HPDE6-E6E7 (cell line): ENCODE results near the gene DSCAML1.

Source experiments
- DNase-seq: peaks from one replicate; pipeline ENCODE4 v3.0.0; 2011; ENCODE audit warnings: missing footprints; ENCODE audit errors: extremely low spot score

The DSCAML1 gene

DNA sequence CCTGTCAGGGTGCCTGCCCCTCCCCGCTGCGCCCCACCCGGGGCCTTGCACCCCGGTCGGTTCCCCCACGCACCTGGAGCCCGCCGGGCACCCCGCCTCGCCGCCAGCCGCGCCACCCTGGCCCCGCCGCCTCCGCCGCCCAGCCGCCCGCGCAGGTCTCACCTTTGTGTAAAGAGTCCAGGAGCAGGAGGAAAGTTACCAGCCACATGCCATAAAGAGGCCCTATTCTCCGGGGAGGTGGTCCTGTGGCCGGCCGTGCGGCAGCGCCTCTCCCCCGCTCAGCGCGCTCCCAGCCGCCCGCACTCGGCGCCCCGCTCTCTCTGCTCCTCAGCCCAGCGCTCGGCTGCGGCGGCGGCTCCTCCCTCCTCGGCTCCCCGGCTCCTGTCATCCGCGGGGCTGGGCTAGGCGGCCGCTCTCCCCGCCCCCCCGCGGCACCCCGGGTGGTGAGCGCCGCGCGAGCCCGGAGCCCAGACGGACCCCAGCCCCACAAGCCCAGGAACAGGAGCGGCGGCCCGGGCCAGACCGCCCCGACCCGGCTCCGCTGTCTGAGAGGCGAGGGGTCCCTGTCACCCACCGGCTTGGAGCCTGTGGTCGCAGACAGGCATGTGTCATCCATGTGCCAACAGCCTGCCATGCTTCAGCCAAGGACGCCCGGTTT, at the start of gene DSCAML1:
DSCAML1 (minus strand) TSS at position 345 of the 658 bp plus-strand sequence; CDS start at position 208, 137 bp downstream.
- DNase-seq = no peak

DNA sequence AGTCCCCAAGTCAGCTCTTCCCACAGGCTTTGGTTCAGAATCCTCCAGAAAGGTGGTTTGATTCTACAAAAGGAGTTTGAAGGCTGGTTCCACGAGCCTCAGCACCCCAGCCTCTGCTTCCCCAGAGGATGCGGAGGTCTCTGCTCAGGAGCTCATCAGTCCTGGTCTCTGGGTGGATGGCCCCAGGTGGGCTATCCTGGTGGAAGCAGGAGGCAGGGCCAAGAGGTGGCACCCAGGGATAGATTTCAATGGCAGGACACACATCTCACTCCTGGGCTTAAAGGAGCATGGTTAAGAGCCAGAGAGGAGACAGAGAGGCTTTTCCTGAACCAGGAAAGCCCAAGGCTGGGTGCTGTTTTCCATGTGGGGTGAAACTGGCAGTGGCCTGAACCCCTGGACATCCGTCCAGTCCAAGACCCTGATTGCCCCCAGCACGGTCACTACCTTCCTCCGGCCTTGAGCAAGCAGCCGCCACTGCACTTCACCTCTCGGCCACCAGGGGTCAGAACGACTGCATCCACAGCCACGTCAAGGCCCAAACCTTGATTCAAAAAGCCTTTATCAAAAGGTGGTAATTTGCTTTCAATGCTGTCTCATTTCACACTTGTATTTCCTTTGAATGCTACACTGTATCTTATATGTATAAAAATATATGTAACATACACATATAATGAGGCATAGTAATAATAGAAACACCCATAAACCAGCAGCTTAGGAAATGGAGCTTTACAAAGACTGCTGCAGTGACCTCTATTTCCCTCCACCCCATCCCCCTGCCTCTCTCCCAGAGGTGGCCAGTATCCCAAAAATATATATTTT, 46.9 kb upstream of the DSCAML1 start:
- DNase-seq = peak; percentile 36

GRCh38 chr11:117842131-117842941, 45.3 kb upstream of the DSCAML1 start:
- no peak for DNase-seq

DNA sequence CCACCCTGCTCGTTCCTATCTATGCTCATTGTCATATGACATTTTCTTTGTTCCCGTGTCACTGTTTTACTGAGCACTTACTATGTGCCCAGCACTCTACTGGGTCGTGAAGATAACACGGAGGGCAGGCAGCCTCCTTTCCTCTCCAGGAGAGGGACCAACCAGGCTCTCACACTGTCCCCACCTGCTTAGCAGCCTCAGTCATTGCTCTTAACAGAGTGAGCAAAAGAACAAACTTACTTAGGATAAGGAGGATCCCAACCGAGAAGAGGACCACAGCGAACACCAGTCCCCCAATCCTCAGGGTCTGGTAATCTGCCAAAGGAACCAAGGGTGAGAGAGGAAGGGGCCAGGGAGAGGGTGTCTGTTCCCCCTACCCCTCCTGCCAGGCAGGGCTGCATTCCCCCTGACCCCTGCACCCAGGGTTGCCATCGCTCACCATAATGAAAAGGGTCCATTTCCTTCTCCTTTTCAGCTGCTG, 44.6 kb upstream of the DSCAML1 start:
- DNase-seq = no peak

GRCh38 chr11:117840881-117841550, 44.0 kb upstream of the DSCAML1 start:
- no peak for DNase-seq

- DNase-seq = no peak
Observed at GRCh38 chr11:117839936-117840813, 43.2 kb upstream of the DSCAML1 start.

- DNase-seq = no peak
Observed at GRCh38 chr11:117839380-117839881, 42.4 kb upstream of the DSCAML1 start.

GRCh38 chr11:117838901-117839300, 41.9 kb upstream of the DSCAML1 start:
- no peak for DNase-seq

DNA sequence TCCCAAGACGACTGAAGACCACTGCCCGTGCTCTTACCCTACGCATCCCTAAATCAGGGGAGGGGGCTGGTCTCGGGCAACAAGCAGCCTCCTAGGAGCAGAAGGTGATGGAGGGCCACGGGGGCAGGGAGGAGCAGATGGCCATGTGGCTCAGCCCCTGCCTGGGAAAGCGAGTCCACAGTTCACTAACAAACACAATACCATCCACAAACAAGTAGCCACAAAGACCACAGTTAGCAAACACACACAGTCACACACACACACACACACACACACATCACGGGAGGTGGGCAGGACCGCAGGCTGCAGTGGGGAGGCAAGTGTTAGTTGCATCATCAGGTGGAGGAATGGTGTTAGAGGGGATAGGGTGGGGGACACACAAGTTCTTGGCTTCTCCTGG, 40.8 kb upstream of the DSCAML1 start:
- no peak for DNase-seq

- no peak for DNase-seq
Observed at GRCh38 chr11:117837070-117837776, 40.2 kb upstream of the DSCAML1 start.

GRCh38 chr11:117836077-117836960, 39.3 kb upstream of the DSCAML1 start:
- DNase-seq = no peak

GRCh38 chr11:117835576-117835975, 38.6 kb upstream of the DSCAML1 start:
- DNase-seq = no peak

GRCh38 chr11:117834838-117835443, 37.9 kb upstream of the DSCAML1 start:
- no peak for DNase-seq

GRCh38 chr11:117834068-117834810, 37.2 kb upstream of the DSCAML1 start:
- no peak for DNase-seq

GRCh38 chr11:117833401-117833891, 36.4 kb upstream of the DSCAML1 start:
- no peak for DNase-seq

DNA sequence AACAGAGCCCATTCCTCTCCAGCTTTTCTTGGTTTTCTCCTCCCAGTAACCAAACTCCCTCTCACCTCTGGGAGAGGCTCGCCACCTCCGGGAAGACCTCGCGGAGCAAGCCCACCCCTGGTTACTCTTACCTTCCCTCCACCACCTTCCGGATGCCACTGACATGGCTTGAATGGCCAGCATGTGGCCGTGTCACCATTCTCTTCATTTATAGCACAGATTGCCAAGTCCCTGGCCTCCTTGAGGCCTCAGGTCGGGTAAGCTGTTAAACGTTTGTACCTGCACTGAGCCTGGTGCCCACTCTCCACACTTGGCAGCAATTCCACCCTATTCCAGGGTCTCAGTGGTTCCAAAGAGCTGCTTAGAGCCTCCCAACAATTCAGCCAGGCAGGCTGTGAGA, 35.5 kb upstream of the DSCAML1 start:
- DNase-seq = no peak

GRCh38 chr11:117831661-117832415, 34.8 kb upstream of the DSCAML1 start:
- no peak for DNase-seq
